ENCODE data around the gene PDE3B.
"Not testable (repeated sequence)": the region's sequence is repeated elsewhere in the genome, so short reads cannot be mapped to it uniquely, and the experiment has no call there.

PDE3B gene

DNA sequence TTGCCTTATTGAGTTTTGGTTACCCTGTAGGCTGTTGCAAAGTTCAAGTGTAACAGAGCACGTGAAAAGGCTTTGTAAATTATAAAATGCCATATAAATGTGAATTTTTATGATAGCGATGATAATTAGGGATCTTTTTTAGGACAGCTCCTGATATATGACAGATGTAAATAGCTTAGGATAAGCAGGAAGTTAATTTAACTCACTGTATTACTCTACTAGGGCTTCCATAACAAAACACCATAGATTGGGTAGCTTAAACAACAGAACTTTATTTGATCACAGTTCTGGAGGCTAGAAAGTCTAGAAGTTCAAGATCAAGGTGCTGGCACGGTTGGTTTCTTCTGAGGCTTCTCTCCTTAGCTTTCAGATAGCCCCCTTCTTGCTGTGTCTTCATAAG lies 17.0 kb upstream of the PDE3B start:
- no peaks in the 10 kb centered on the region for H3K27me3 Mint-ChIP-seq
- no peak overlapping the region for H3K27ac Mint-ChIP-seq
- no peaks in the 10 kb centered on the region for H3K9me3 Mint-ChIP-seq
- intact Hi-C loops (cut with micrococcal nuclease), result no loop called here
- no peak overlapping the region for H3K4me3 Mint-ChIP-seq
- H3K4me1 Mint-ChIP-seq (ENCODE audit: low read depth), result peaks cover 36% of the 10 kb centered on the region
- H3K36me3 Mint-ChIP-seq (ENCODE audit: low read depth), result no peaks in the 10 kb centered on the region

DNA sequence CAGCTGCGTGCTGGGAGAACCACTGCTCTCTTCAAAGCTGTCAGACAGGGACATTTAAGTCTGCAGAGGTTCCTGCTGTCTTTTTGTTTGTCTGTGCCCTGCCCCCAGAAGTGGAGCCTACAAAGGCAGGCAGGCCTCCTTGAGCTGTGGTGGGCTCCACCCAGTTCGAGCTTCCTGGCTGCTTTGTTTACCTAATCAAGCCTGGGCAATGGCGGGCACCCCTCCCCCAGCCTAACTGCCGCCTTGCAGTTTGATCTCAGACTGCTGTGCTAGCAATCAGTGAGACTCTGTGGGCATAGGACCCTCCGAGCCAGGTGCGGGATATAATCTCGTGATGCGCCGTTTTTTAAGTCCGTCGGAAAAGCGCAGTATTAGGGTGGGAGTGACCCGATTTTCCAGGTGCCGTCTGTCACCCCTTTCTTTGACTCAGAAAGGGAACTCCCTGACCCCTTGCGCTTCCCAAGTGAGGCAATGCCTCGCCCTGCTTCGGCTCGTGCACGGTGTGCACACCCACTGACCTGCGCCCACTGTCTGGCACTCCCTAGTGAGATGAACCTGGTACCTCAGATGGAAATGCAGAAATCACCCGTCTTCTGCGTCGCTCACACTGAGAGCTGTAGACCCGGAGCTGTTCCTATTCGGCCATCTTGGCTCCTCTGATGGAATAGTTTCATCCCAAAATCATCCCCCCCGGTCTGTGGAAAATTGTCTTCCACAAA lies 9.9 kb upstream of the PDE3B start:
- intact Hi-C loops (cut with micrococcal nuclease); H3K4me3 Mint-ChIP-seq; H3K27me3 Mint-ChIP-seq; H3K9me3 Mint-ChIP-seq; H3K27ac Mint-ChIP-seq; H3K36me3 Mint-ChIP-seq (ENCODE audit: low read depth): not testable (repeated sequence)
- H3K4me1 Mint-ChIP-seq (ENCODE audit: low read depth), result peaks cover 30% of the 10 kb centered on the region

DNA sequence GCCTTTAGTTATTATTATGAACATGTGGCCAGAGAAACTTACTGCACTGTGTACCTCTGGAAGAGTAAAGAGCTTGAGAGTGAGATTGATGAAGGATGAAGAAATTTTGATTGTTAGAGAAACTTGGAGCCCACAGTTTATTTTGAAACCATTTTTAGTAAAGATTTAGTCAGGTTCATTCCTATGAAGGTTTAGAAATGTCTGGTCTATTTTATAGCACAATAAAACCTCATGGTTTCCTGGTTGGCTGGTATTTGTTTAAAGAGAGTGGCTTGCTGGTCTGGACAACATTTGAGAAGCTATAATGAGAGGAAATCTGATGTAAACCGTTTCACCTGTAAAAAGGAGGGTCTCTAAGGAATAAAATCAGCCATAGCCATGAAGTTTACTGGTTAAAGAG lies 8.8 kb upstream of the PDE3B start:
- Mint-ChIP-seq H3K9me3 (no peaks in the 10 kb centered on the region), H3K36me3 (ENCODE audit: low read depth) (no peaks in the 10 kb centered on the region), H3K27me3 (no peaks in the 10 kb centered on the region), H3K4me1 (ENCODE audit: low read depth) (peaks cover 31% of the 10 kb centered on the region), H3K27ac (no peak overlapping the region), H3K4me3 (no peak overlapping the region)
- intact Hi-C loops (cut with micrococcal nuclease), result no loop called here

DNA sequence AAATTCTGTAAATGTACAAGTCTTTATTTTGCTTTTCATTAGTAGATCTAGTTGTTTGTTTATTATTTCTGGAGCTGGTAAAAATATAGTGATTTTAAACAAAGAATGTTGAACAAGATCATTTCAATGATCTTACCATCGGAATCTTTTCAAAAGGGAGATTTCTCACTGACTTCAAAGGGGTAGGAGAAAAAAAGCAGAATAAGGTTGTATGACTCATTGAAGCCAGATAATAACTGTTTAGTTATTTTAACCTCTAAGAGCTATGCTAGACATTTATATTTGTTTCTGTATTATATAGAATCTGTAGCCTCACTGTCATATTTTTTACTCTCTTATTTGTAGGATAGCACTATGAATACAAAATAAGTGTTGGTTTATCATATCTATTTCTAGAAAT lies 8.1 kb upstream of the PDE3B start:
- no peak overlapping the region for H3K4me3 Mint-ChIP-seq
- no peaks in the 10 kb centered on the region for H3K9me3 Mint-ChIP-seq
- intact Hi-C loops (cut with micrococcal nuclease), result no loop called here
- H3K4me1 Mint-ChIP-seq (ENCODE audit: low read depth), result peaks cover 35% of the 10 kb centered on the region
- no peak overlapping the region for H3K27ac Mint-ChIP-seq
- no peaks in the 10 kb centered on the region for H3K27me3 Mint-ChIP-seq
- H3K36me3 Mint-ChIP-seq (ENCODE audit: low read depth), result no peaks in the 10 kb centered on the region

DNA sequence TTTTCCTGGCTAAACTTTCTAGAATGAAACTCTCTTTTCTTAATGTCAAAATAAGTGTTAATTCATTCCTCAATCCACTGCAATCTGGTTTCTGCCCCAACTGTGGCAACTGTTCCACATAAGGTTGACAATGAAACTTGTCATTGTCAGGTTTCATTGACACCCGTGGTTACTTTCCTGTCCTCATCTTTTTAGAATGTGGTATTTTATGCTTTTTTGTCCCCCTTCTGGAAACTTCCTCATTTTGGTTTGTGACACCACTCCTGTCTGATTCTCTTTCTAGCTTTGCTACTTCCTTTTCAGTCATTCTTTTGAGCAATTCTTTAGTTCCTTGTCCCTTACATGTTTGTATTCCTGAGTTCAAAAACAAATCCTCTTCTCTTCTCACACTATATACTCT lies 7.5 kb upstream of the PDE3B start:
- Mint-ChIP-seq H3K36me3 (ENCODE audit: low read depth) (no peaks in the 10 kb centered on the region), H3K27me3 (no peaks in the 10 kb centered on the region), H3K4me1 (ENCODE audit: low read depth) (peaks cover 35% of the 10 kb centered on the region), H3K9me3 (no peaks in the 10 kb centered on the region), H3K27ac (peak overlapping the region; percentile 48), H3K4me3 (no peak overlapping the region)
- intact Hi-C loops (cut with micrococcal nuclease), result no loop called here

DNA sequence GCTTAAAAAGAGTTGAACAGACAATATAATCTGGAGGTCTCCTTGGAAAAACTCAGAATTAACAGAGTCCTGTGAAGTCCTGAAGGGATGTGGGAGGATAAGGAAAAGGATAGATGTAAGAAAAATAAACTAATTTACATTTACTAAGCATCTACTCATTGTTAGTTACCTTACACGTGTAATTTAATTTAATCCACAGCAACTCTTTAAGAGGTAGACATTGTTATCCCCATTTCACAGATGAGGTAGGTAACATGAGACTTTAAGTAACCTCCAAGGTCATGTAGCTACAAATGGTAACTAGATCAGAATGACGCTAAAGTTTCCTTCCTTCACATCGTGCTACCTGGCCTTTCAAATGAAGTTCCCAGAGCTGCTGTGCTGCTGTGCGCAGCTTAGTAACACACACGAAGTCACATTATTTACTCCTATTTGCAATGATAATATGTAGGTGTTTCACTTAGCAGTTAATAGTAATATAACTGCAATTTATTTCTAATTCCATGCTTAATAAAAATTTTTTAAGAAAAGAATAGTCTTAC lies 5.7 kb upstream of the PDE3B start:
- H3K4me3 Mint-ChIP-seq, result no peak overlapping the region
- H3K4me1 Mint-ChIP-seq (ENCODE audit: low read depth), result peaks cover 40% of the 10 kb centered on the region
- intact Hi-C loops (cut with micrococcal nuclease), result no loop called here
- no peaks in the 10 kb centered on the region for H3K9me3 Mint-ChIP-seq
- no peak overlapping the region for H3K27ac Mint-ChIP-seq
- no peaks in the 10 kb centered on the region for H3K36me3 Mint-ChIP-seq (ENCODE audit: low read depth)
- H3K27me3 Mint-ChIP-seq, result peaks cover 1% of the 10 kb centered on the region

DNA sequence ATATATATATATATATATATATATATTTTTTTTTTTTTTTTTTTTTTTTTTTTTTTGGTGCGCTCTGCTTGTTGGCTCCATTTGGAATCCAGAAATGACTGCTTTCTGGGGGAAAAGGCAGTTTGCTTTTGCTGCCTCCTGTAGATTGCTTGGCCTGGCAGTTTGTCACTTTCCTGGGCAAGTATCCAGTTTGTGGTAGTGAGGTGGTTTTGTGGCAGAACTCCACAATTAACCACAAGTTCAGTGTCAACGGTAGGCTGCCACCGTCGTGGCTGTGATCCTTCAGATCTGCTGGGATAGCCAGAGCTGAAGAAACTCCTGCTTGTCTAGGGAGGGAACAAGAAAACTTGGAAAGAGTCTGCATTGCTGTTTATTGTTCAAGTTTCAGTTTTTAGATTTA lies 5.0 kb upstream of the PDE3B start:
- no peaks in the 10 kb centered on the region for H3K9me3 Mint-ChIP-seq
- no peak overlapping the region for H3K27ac Mint-ChIP-seq
- H3K4me1 Mint-ChIP-seq (ENCODE audit: low read depth), result peaks cover 38% of the 10 kb centered on the region
- H3K27me3 Mint-ChIP-seq, result peaks cover 1% of the 10 kb centered on the region
- intact Hi-C loops (cut with micrococcal nuclease), result no loop called here
- H3K36me3 Mint-ChIP-seq (ENCODE audit: low read depth), result no peaks in the 10 kb centered on the region
- H3K4me3 Mint-ChIP-seq, result no peak overlapping the region

DNA sequence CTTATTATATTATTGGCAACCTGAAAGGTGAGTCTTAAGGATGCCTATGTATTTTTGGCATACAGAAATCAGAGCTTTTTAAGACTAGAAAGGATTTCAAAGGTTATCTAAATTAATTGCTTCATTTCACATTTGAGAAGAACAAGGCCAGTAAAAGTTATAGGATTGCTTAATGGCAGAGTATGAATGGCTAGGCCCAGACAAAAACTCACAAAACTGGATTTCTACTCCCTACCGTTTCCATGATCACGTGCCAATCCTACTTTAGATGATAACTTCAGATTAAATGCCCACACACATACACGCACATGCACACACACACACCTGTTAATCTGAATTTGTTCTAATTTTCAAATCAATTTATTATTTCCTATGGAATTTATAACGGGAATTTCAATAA lies 1.8 kb upstream of the PDE3B start:
- Mint-ChIP-seq H3K27ac (no peak overlapping the region), H3K4me1 (ENCODE audit: low read depth) (peaks cover 24% of the 10 kb centered on the region), H3K27me3 (peaks cover 1% of the 10 kb centered on the region), H3K36me3 (ENCODE audit: low read depth) (peaks cover 10% of the 10 kb centered on the region), H3K4me3 (no peak overlapping the region), H3K9me3 (no peaks in the 10 kb centered on the region)
- intact Hi-C loops (cut with micrococcal nuclease), result loop anchor here (5.0 kb wide), 2 partner anchors 120 to 266 kb away; partner anchors contain the start of gene PSMA1

DNA sequence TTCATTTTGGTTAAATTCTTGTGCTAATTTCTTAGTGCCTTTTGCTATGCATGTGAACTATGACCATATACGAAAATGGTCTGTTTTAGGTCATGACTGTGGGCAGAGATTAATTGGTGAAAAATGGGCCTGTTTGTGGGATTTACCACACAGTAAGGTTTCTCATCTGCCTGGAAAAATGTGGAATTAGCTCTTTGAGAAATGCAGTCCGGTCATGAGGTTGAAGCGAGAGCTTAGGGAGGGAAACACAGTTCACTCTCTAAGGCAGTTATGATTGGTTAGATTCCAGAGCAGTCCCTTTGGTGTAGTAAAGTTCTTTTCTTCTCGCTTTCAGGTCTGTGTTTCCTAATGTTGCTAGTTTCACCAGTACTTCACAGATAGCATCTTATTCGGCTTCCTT lies 1.2 kb upstream of the PDE3B start:
- no peak overlapping the region for H3K4me3 Mint-ChIP-seq
- peaks cover 10% of the 10 kb centered on the region for H3K36me3 Mint-ChIP-seq (ENCODE audit: low read depth)
- H3K9me3 Mint-ChIP-seq, result no peaks in the 10 kb centered on the region
- peaks cover 23% of the 10 kb centered on the region for H3K4me1 Mint-ChIP-seq (ENCODE audit: low read depth)
- intact Hi-C loops (cut with micrococcal nuclease), result loop anchor here (5.0 kb wide), 2 partner anchors 120 to 265 kb away; partner anchors contain the start of gene PSMA1
- no peak overlapping the region for H3K27ac Mint-ChIP-seq
- peaks cover 1% of the 10 kb centered on the region for H3K27me3 Mint-ChIP-seq

DNA sequence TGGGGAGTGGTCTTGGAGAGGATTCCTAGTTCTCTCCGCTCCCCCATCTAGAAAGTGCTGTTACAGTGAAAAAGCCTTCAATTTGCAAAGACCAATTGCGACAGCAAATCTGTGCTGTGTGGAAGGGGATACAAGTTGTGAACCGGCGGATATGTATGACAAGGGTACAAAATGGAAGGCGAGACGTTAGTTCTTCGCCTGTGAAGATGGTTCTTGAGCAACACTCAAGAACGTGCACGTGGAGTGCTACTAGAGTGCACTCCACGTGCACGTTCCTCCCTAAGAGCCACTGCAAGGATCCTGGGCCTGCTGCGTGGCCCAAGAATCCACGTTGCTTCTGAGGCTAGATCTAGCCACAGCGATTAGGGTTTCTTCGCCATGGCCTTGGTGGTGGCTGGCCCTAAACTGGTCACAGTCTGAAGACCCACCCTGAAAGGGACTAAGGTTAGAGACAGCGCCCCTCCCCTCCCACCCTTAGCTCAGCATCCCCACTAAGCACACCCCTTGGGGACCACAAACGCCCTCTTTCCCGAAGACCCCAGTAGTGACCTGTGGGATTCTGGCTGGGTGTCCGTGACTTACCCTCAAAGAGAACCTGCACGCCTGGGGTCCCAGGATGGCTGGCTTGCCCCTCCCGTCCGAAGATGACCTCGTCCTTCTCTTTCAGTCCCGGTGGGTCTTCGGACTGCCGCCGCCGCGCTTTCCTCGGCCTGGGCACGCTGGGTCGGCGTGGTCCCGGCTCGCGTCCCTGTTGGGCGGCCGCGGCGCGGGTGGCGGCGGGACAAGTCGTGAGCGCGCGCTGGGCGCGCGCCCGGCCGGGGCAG lies 519 bp upstream of the PDE3B start:
- Mint-ChIP-seq H3K27me3 (peaks cover 1% of the 10 kb centered on the region), H3K4me3 (peak overlapping the region; percentile 87), H3K4me1 (ENCODE audit: low read depth) (peaks cover 23% of the 10 kb centered on the region), H3K9me3 (no peaks in the 10 kb centered on the region), H3K36me3 (ENCODE audit: low read depth) (peaks cover 10% of the 10 kb centered on the region), H3K27ac (peak overlapping the region; percentile 81)
- intact Hi-C loops (cut with micrococcal nuclease), result loop anchor here (5.0 kb wide), 2 partner anchors 121 to 264 kb away; partner anchors contain the start of gene PSMA1

DNA sequence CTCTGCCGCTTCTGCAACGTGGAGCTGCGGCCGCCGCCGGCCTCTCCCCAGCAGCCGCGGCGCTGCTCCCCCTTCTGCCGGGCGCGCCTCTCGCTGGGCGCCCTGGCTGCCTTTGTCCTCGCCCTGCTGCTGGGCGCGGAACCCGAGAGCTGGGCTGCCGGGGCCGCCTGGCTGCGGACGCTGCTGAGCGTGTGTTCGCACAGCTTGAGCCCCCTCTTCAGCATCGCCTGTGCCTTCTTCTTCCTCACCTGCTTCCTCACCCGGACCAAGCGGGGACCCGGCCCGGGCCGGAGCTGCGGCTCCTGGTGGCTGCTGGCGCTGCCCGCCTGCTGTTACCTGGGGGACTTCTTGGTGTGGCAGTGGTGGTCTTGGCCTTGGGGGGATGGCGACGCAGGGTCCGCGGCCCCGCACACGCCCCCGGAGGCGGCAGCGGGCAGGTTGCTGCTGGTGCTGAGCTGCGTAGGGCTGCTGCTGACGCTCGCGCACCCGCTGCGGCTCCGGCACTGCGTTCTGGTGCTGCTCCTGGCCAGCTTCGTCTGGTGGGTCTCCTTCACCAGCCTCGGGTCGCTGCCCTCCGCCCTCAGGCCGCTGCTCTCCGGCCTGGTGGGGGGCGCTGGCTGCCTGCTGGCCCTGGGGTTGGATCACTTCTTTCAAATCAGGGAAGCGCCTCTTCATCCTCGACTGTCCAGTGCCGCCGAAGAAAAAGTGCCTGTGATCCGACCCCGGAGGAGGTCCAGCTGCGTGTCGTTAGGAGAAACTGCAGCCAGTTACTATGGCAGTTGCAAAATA lies 816 bp downstream of the PDE3B start:
- Mint-ChIP-seq H3K4me1 (ENCODE audit: low read depth) (peaks cover 23% of the 10 kb centered on the region), H3K4me3 (peak overlapping the region; percentile 87), H3K27ac (peak overlapping the region; percentile 81), H3K9me3 (no peaks in the 10 kb centered on the region), H3K36me3 (ENCODE audit: low read depth) (peaks cover 10% of the 10 kb centered on the region), H3K27me3 (peaks cover 1% of the 10 kb centered on the region)
- intact Hi-C loops (cut with micrococcal nuclease), result loop anchor here (2.0 to 5.0 kb wide), 3 partner anchors 108 to 263 kb away; partner anchors contain the start of gene PSMA1

DNA sequence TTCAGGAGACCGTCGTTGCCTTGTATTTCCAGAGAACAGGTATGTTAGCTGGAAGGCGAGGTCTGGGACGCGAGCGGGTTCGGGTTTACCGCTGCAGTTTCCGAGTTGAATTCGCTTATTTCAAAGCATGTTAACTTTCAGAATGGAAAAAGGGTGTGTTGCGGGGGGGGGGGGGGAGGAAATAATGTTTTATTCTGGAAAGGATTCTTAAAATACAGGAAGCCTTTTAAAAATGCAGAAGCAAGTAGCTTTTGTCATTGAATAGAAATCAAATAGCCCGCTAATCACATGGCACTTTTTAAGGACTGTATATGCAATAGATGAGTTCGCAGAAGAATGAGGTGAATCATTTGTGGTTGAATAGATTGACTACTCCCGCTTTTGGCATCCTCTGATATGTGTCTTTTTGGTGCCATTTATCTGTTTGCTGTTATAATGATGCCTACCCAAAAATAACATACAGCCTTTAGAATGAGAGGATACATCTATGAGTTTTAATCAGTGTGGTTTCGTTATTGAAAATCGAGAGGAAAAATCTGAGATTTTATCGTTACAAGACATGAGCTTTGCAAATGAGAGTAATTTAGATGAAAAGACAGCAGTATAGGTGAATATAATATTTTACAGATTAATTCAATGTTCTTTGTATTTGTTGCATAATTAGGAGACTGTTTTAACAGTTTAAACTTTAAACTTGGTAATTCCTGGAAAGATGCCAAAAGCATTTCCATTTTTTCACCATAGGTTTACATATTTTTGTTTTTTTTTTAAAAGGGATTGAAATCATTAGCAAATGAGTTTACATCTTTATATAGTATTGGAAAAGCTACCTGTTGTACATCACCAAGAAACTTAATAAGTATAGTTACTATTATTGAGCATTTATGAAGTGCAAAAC lies 1.7 kb downstream of the PDE3B start:
- peak overlapping the region; percentile 87 for H3K4me3 Mint-ChIP-seq
- H3K9me3 Mint-ChIP-seq, result no peaks in the 10 kb centered on the region
- intact Hi-C loops (cut with micrococcal nuclease), result loop anchor here (2.0 kb wide), 1 partner anchor 108 kb away; no protein-coding TSS in a partner anchor
- peaks cover 18% of the 10 kb centered on the region for H3K4me1 Mint-ChIP-seq (ENCODE audit: low read depth)
- peak overlapping the region; percentile 81 for H3K27ac Mint-ChIP-seq
- H3K36me3 Mint-ChIP-seq (ENCODE audit: low read depth), result peaks cover 10% of the 10 kb centered on the region
- H3K27me3 Mint-ChIP-seq, result peaks cover 1% of the 10 kb centered on the region

Measured in dendritic cell treated with granulocyte-macrophage colony-stimulating factor and Interleukin-4, amounts not matched to agents 40 ng/mL and 50 ng/mL, for 4 days (primary cell).